Activated T-helper 1 cell treated with anti-CD3 and anti-CD28 coated beads, Interleukin-12 subunit alpha, Interleukin-12 subunit beta, Interleukin-2, Interleukin-4 antibody, amounts not matched to agents 30 ng/mL and 10 ng/mL and 1 ng/mL, durations not matched to agents 14 hours and 24 hours and 36 hours (primary cell): ENCODE results near the gene DBX1. TPM values are rescaled to one million over a fixed set of nuclear protein-coding genes. Genes with fewer than 3 reads are reported as not detected.
A peak's percentile ranks its signal among the peaks of the same experiment; 100 is the strongest.

Experiments
- DNase-seq: peaks from one replicate; pipeline ENCODE4 v3.0.0; 2021; ENCODE audit warnings: low spot score
- H3K27ac Mint-ChIP-seq: one replicate; pipeline ENCODE4 v1.8.0; 2021; ENCODE audit warnings: mild to moderate bottlenecking, mixed read lengths
- H3K27me3 Mint-ChIP-seq: one replicate; pipeline ENCODE4 v1.8.0; 2022; ENCODE audit warnings: mild to moderate bottlenecking, moderate library complexity, mixed read lengths; ENCODE audit not compliant: insufficient read depth
- H3K36me3 Mint-ChIP-seq: one replicate; pipeline ENCODE4 v1.8.0; 2021; ENCODE audit warnings: low read depth, mixed read lengths
- H3K4me1 Mint-ChIP-seq: one replicate; pipeline ENCODE4 v1.8.0; 2021; ENCODE audit warnings: low read depth, mixed read lengths
- H3K4me3 Mint-ChIP-seq: one replicate; pipeline ENCODE4 v1.8.0; 2021; ENCODE audit warnings: mild to moderate bottlenecking, moderate library complexity, mixed read lengths
- H3K9me3 Mint-ChIP-seq: one replicate; pipeline ENCODE4 v1.8.0; 2021; ENCODE audit warnings: mixed read lengths
- intact Hi-C: fragments of 100-400 bp; cut with micrococcal nuclease; formaldehyde crosslinking; loops from one replicate; pipeline ENCODE4 v1.15.1; 2024
- total RNA-seq: library from RNA; stranded (reverse); gene quantifications from 2 replicates; pipeline ENCODE4 v1.2.3, GENCODE V29; 2022

Gene DBX1
- total RNA-seq, 1 donor from 2014 or later = not detected

DNA sequence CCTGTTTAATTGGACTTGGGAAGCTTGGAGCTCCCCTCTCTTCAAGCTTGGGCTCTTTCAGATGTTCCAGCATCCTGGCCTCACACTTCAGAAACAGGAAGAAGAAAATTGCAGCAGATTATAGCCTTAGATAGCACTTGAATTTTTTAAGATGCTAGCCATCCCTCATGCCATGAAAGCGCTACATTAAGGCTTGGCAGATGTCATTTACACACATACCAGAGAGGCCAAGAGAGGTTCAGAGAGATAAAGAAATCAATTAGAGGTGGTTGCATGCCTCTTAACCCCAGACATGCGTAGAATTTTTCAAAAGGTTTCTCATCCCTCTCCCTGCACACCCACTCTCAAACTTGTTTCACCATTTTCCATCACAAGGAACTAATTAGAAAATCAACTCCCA is 31.9 kb upstream of the DBX1 start:
- intact Hi-C loops = no loop called here
- H3K27ac Mint-ChIP-seq = no peak overlapping the region
- DNase-seq = no peak
- no peaks in the 10 kb centered on the region for H3K9me3 Mint-ChIP-seq
- H3K4me3 Mint-ChIP-seq = no peak overlapping the region
- no peaks in the 10 kb centered on the region for H3K4me1 Mint-ChIP-seq
- no peaks in the 10 kb centered on the region for H3K36me3 Mint-ChIP-seq
- H3K27me3 Mint-ChIP-seq = peaks cover 9% of the 10 kb centered on the region

DNA sequence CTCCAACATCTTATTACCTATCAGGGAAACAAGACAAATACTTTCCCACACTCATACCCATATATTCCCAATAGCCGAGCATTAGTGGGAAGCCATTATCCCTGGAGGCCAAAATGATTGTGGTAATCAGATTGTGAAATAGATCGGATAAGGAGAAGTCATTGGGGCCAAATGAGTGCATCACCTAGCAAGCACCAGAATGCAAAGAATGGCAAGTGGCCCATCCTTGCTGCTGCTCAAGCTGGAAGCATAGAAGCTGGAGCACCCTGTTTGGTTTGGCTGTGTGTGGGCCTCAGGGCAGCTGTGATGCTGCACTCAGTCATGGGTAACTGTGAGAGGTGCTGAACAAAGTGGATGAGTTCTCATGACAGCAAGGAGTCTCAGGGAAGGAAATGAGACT is 18.7 kb upstream of the DBX1 start:
- no peaks in the 10 kb centered on the region for H3K36me3 Mint-ChIP-seq
- intact Hi-C loops = no loop called here

DNA sequence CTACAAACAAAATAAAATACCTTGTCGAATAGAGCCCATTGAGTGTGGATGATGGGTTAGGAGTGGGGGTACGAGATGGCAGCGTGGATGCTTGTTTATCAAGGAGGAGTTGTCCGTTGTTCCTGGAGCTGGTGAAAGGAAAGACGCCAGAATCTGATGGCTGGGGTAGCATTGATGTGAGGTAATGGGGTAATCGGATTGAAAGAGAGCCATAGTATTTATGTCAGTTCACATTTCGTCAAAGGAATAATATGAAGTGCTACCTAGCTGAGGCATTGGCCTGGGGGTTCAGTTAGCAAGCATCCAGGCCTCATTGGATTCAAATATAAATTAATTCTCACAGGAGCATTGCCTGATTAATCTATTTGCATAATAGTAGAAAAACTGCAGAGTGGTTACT is 16.9 kb upstream of the DBX1 start:
- no peaks in the 10 kb centered on the region for H3K36me3 Mint-ChIP-seq
- H3K27me3 Mint-ChIP-seq = peaks cover 8% of the 10 kb centered on the region
- DNase-seq = no peak
- H3K4me3 Mint-ChIP-seq = no peak overlapping the region
- H3K9me3 Mint-ChIP-seq = peaks cover 3% of the 10 kb centered on the region
- H3K27ac Mint-ChIP-seq = no peak overlapping the region
- intact Hi-C loops = no loop called here
- no peaks in the 10 kb centered on the region for H3K4me1 Mint-ChIP-seq

More for the DNA sequence above, 18.7 kb upstream of the DBX1 start:
- Mint-ChIP-seq H3K9me3 (peaks cover 3% of the 10 kb centered on the region), H3K27me3 (peaks cover 16% of the 10 kb centered on the region), H3K27ac (no peak overlapping the region), H3K4me3 (no peak overlapping the region), H3K4me1 (no peaks in the 10 kb centered on the region)
- DNase-seq = no peak

DNA sequence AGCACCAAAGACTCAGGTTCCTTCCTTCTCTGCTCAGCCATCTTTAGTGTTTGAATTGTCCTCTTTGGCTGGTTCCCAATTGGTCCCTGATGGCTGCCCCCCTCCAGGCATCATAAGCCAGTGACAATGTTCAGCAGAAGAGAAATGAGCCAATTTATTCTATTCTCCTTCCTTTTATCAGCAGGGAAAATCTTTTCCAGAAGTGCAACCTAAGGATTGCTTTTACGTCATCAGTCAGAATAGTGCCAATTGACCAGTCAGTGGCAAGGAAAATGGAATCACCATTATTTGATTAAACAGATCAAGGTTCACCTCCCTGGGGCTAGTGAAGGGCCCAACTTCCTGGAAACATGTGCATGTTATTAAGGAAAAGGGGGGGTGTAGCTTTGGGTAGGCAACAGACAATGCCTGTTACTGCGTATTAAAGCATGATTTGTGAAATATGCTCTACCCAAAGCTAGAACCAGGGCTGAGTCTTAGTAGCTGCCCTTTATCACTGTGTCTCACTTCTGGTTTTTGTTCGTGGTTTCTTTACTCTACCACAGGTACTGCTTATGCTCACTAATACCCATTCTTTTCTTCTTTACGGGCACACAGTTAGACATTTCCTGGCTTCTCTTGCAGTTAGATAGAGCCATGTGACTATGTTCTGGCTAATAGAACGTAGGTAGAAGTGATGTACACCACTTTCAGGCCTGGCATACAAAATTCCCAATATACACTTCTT is 12.6 kb upstream of the DBX1 start:
- Mint-ChIP-seq H3K4me1 (no peaks in the 10 kb centered on the region), H3K36me3 (no peaks in the 10 kb centered on the region), H3K27me3 (peaks cover 14% of the 10 kb centered on the region), H3K9me3 (peaks cover 3% of the 10 kb centered on the region), H3K4me3 (no peak overlapping the region), H3K27ac (no peak overlapping the region)
- intact Hi-C loops = no loop called here
- DNase-seq = no peak

DNA sequence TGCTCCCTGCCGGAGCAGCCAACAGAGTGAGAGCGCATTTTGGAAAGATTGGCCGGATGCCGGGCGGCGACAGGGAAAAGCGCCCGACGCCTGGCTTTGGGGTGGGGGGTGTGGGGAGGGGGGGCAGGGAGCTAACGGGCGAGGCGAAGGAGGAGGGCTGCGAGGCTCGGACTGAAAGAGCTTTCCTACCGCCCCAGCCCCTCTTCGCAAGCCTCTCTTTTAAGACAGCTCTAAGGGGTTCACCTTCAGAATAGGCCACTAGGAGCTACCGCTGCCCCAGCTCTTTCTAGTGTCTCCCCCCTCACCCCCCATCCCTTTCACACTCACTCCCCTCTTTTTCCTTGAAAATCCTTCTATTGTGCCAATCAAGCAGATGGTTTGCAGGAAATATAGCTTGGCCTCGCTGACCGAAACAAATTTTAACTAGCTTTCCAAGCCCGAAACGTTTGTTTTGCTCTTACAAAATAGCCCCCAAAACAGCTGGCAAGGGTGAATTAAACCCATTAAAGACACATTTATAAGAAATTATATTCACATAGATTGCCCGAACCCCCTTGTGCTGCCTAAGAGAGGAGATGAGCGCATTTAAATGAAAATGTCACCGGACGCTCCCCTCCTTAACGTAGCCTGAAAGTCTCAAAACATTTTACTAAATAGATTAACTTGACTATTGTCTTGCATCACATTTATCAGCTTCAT is 3.7 kb upstream of the DBX1 start:
- Mint-ChIP-seq H3K4me1 (peaks cover 8% of the 10 kb centered on the region), H3K27ac (no peak overlapping the region), H3K4me3 (no peak overlapping the region), H3K36me3 (peaks cover 4% of the 10 kb centered on the region), H3K27me3 (peaks cover 66% of the 10 kb centered on the region), H3K9me3 (peaks cover 12% of the 10 kb centered on the region)
- intact Hi-C loops = loop anchor here (5.0 kb wide), 1 partner anchor 508 kb away; no protein-coding TSS in a partner anchor
- DNase-seq = no peak

DNA sequence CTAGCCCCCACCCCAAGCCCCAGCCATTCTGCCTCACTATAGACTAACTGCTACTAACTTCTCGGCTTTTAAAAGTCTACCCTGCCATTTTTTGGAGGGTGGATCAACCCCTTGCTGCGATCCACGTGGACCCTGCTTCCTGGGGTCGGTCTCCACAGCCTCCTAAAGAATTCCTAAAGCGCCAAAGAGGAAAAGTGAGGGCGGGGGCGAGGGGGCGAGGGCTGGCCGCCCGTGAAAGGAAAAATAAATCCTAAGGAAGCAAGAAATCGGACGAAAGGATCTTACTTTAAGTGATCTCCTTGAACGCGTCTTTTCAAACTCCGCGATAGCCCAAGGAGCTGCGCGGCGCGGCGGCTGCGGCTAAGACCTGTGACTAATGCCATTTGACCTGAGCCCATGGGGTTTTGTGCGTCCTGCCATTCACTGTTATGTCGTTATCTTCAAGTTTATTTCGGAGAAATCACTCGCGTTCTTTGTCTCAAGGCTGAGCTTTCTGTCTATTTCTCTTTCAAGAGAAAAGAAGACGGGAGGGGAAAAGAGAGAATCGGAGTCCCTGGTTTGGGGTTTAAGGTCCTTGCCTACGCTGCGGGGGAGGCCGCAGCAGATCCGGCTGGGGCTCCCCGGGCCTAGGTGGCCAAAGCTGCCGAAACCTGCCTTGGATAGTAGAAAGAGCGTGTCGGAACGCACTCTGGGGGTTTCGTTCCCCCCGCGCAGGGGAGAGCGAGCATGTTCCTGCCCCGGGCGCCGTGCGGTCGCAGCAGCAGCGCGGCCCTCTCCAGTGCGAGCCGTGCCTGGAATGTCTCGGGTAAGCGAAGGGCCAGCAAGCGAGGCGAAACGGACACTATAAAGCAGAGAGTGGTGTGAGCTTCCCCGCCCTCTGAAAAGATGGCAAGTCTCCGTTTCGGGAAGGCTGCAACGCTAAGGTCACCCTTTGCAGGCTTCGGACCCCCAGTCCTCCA is 2.8 kb upstream of the DBX1 start:
- Mint-ChIP-seq H3K27me3 (peaks cover 74% of the 10 kb centered on the region), H3K9me3 (peaks cover 14% of the 10 kb centered on the region), H3K27ac (peak overlapping the region; percentile 52), H3K36me3 (peaks cover 8% of the 10 kb centered on the region), H3K4me1 (peaks cover 8% of the 10 kb centered on the region), H3K4me3 (no peak overlapping the region)
- no peak for DNase-seq
- intact Hi-C loops = loop anchor here (5.0 kb wide), 1 partner anchor 509 kb away; no protein-coding TSS in a partner anchor

DNA sequence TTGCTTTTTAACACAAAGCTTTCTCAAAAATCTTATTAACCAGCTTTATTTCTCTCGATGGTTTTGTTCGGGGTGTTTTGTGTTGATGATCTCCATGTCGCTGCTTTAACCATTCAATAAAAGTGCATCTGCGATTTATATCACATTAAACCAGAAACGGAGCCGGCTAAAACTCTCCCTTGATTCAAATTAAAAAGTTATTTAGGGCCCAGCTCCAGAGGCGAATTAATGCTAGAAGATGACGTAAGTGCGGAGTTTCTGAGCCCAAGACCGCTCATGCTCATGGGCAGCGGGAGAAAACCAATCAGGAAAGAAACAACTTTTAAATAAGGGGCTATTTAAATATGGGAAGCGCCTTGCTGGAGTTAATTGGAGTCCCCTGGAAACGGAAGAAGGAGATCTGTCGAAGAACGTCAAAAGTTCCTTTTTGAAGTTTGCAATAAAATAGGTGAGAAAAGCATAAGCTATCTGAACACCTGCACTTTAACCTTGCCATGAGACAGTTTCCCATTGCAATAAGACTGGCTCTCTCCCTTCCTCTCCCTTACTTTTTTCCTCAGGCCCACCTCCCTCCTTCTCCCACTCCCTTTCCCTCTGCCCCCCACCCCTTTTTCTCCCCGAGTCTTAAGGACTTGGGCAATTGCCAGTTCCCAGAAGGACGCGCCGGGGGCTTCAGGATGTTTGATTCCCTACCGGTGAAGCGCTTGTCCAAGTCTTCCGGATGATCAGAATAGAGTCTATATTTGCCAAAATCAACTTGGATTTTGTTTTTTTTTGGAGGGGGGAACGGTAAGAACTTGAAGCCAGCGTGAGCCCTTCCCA is 1.9 kb upstream of the DBX1 start:
- Mint-ChIP-seq H3K9me3 (peaks cover 14% of the 10 kb centered on the region), H3K4me1 (peaks cover 16% of the 10 kb centered on the region), H3K27me3 (peaks cover 77% of the 10 kb centered on the region), H3K4me3 (no peak overlapping the region), H3K27ac (peak overlapping the region; percentile 78), H3K36me3 (peaks cover 8% of the 10 kb centered on the region)
- DNase-seq = no peak
- intact Hi-C loops = loop anchor here (5.0 kb wide), 1 partner anchor 510 kb away; no protein-coding TSS in a partner anchor

DNA sequence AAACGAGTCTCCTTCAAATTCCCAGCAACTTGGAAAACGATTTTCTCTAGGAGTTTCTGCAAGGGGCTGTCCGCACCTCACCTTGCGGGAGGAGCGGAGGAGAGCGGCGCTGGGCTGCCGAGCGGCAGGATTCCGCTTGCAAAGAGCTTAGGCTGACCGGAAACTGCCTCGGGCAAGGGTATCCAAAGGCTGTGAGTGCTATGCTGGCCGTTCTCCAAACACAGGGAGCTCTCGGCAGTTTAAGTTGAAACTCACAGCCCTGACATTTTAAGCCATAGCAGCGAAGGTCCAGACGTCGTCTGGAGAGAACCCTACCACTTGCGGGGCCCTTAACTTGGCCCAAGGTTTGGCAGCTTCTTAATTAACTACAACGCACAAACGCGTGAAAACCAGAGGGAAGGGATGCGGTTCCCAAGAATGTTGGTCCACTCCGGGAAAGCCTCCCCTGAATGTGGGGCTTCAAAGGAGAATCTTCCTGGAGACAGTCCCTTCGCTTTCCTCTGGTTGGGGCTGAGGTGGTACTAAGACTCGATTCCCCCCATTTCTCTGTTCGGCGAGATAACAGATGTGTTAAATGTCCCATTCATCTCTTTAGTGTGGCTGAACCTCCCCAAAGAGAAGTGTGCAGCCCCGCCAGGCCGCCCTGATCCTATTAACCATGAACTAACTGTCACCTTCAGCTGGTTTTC is 1.1 kb upstream of the DBX1 start:
- H3K27ac Mint-ChIP-seq = no peak overlapping the region
- DNase-seq = no peak
- no peak overlapping the region for H3K4me3 Mint-ChIP-seq
- peaks cover 17% of the 10 kb centered on the region for H3K4me1 Mint-ChIP-seq
- H3K36me3 Mint-ChIP-seq = peaks cover 8% of the 10 kb centered on the region
- peaks cover 80% of the 10 kb centered on the region for H3K27me3 Mint-ChIP-seq
- intact Hi-C loops = loop anchor here (5.0 kb wide), 1 partner anchor 511 kb away; no protein-coding TSS in a partner anchor
- peaks cover 14% of the 10 kb centered on the region for H3K9me3 Mint-ChIP-seq

DNA sequence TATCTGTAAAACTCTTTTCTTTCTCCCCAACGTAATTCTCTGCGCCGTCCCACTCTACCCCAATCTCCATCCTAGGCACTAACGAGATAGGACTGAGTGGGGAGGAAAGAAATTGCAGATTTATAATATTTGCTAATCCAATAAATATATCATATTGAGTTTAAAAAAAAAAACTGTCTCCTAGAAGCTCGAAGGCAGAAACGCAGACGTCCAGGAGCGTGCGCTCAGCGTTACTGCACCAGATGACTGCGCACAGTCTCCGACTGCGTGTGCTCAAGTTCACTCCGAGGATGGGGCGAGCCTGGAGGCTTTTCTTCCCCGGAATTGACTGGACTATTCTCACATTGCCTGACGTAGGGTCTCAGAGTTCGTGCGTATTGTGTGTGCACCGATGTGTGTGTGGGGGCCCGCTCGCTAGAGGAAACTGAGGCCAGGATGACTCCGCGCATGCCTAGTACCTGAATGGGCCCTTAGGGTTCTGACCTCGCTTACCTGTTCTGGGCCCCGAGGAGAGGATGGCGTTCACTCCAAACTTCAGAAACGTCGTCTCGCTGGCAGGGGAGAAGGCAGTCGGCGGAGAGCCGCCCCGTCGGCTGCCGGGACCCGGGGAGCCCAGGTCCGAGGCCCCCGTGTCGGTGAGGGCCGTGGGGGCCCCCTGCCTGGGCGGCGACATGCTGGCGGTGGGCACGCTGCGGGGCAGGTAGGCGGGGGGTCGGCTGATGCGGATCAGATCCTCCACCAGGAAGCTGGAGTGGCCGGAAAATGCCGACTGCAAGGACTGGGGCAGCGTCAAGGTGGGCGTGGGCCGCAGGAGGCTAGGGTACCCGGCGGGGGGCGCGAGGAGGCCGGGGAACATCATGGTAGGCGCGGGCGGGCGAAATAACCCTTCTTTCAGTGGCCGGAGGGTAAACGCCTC is 551 bp downstream of the DBX1 start:
- DNase-seq = no peak
- Mint-ChIP-seq H3K36me3 (peaks cover 8% of the 10 kb centered on the region), H3K9me3 (peaks cover 14% of the 10 kb centered on the region), H3K27ac (peak overlapping the region; percentile 72), H3K4me1 (peaks cover 17% of the 10 kb centered on the region), H3K4me3 (no peak overlapping the region), H3K27me3 (peaks cover 85% of the 10 kb centered on the region)
- intact Hi-C loops = loop anchor here (5.0 to 10.0 kb wide), 3 partner anchors 48 to 513 kb away; no protein-coding TSS in a partner anchor

DNA sequence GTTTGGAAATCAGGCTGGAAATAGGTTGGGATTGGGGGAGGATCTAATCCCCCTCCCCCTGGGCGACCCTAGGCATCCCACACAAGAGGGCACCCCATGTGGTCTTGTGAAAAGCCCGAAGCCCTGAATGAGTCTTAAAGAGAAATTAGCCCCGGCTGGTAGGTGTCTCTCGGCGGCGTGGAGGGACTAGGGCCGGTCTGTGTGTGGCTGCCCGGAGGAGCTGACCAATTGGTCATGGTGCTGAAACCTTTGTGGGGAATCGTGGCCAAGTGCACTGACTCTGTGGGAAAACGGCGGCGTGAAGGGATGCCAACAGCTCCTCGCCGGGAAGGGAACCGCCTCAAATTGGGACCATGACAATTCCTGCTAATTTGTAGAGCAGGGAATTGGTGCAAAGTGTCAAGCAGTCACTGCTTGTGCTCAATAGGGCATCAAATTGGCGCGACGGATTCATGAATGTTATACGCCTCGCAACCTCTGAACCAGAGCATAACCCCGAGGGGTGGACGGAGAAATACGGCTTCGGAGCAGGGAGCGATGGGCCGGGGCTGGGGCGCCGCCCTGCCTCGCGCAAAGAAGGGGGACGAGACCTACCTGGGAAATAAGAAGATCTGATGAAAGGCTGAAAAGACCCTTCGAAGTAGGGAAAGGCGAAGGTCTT is 1.5 kb downstream of the DBX1 start:
- Mint-ChIP-seq H3K27me3 (peaks cover 78% of the 10 kb centered on the region), H3K4me1 (peaks cover 17% of the 10 kb centered on the region), H3K27ac (peak overlapping the region; percentile 72), H3K4me3 (no peak overlapping the region), H3K36me3 (peaks cover 8% of the 10 kb centered on the region), H3K9me3 (peaks cover 14% of the 10 kb centered on the region)
- DNase-seq = no peak
- intact Hi-C loops = loop anchor here (5.0 to 10.0 kb wide), 2 partner anchors 49 to 176 kb away; no protein-coding TSS in a partner anchor
